Neural cell (in vitro differentiated cells): Measurements from ENCODE around the gene UGT3A1.

Experiments
- CTCF ChIP-seq: fragments of 450-650 bp; IDR thresholded peaks from 2 replicates; pipeline ENCODE4 v1.5.1; 2014; ENCODE audit warnings: antibody characterized with exemption, mild to moderate bottlenecking, moderate library complexity; ENCODE audit not compliant: poor library complexity, severe bottlenecking
- EP300 ChIP-seq: fragments of 450-650 bp; conservative IDR thresholded peaks from 2 replicates; pipeline ENCODE4 v1.6.1; 2014; ENCODE audit warnings: antibody characterized with exemption, mild to moderate bottlenecking, moderate library complexity; ENCODE audit not compliant: poor library complexity, severe bottlenecking
- POLR2AphosphoS5 ChIP-seq: IDR thresholded peaks from 2 replicates; pipeline ENCODE4 v1.6.1; 2012
- SMC3 ChIP-seq: fragments of 450-650 bp; conservative IDR thresholded peaks from 2 replicates; pipeline ENCODE4 v1.6.1; 2014; ENCODE audit warnings: antibody characterized with exemption, mild to moderate bottlenecking, moderate library complexity; ENCODE audit not compliant: poor library complexity

- TF ChIP-seq CTCF (no peak), POLR2AphosphoS5 (no peak), SMC3 (no peak), EP300 (no peak)
Measured at GRCh38 chr5:35990941-35991611, at the start of gene UGT3A1.
